ENCODE data around the gene TMEM208. TPM values are rescaled to one million over a fixed set of nuclear protein-coding genes. Genes with fewer than 3 reads are reported as not detected.

Gene TMEM208
- polyA plus RNA-seq, 1 of the 3 experiments (the other 2 are of a cell fraction): 98.2 TPM

GRCh38 chr16:67190448-67191399, 36.2 kb upstream of the TMEM208 start:
- WGBS (ENCODE audit: low lambda C conversion rate): 80% methylated on average over 13 of the region's 13 CpGs
- DNase-seq: no peak

DNA sequence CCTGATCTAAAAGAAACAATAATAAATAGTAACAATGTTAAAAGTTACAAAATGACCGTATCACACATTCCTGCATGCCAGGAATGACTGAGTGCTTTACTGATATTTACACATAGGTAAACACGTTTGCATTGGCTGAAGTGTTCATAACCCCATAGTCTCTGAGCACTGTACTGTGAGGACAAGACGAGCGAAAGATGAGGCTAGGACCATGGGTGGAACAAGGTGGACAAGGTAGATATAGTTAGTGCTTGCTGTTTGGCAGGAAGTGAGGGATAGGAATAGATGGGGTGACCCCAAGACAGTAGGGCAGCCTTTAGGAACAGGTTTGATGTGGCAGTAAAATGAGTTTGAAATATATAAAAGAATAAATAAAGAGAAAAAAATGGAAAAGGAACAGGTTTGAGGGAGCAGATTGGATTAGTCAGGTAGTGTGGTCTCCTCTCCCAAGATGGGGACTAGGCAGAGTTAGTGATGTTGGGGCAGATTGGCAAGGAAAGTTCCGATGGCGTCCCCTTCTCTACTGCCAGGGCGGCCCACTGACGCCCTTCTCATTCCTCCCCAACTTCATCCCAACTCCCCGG, 35.4 kb upstream of the TMEM208 start:
- Histone ChIP-seq H3K27ac (ENCODE audit: low read depth in 2 of 2, low read length in 1 of 2) (peak overlapping the region in 1 of 2 experiments; percentile 24; a peak in 1 of 4 replicates), H3K4me2 (peak overlapping the region; percentile 100), H3F3A (replicated peaks; ENCODE audit: insufficient read depth) (peaks cover 24% of the 10 kb centered on the region), H2AFZ (ENCODE audit: low read depth) (no peak overlapping the region), H3K4me3 (ENCODE audit: low read depth in 2 of 2, low read length in 1 of 2) (peak overlapping the region; percentile 96 to 99), H3K27me3 (ENCODE audit: insufficient read depth) (no peaks in the 10 kb centered on the region), H3K36me3 (replicated peaks in 1 of 2; ENCODE audit: control insufficient read depth in 1 of 2, insufficient read depth in 2 of 2, low read length in 1 of 2) (peaks cover 20 to 34% of the 10 kb centered on the region in 2 experiments), H3K9ac (no peak overlapping the region), H3K79me2 (ENCODE audit: insufficient read depth) (peaks cover 49% of the 10 kb centered on the region), H3K9me3 (no peaks in the 10 kb centered on the region), H4K20me1 (ENCODE audit: insufficient read depth) (peaks cover 21% of the 10 kb centered on the region), H3K4me1 (ENCODE audit: control insufficient read depth in 1 of 2, insufficient read depth in 2 of 2, low read depth in 1 of 2, low read length in 1 of 2) (peaks cover 15 to 25% of the 10 kb centered on the region in 2 experiments; a peak in 3 of 4 replicates), H3K9me2 (no peaks in the 10 kb centered on the region)
- ChIA-PET POLR2A (interaction anchor here (1.3 kb wide), 1 partner anchor 35 kb away, joined by 4 read pairs; the partner anchor contains the start of gene TMEM208), CTCF (interaction anchor here (2.5 kb wide), 1 partner anchor 36 kb away, joined by 9 read pairs; no protein-coding TSS in a partner anchor)
- no peak for DNase-seq
- 28% methylated on average over 9 of the region's 9 CpGs for WGBS (ENCODE audit: low lambda C conversion rate)
- TF ChIP-seq MXI1 (IDR thresholded peaks at IDR 0.05; ENCODE audit: low read depth, low read length) (no peak), USF2 (IDR thresholded peaks at IDR 0.05; ENCODE audit: borderline replicate concordance, low read depth, low read length) (no peak), TEAD4 (IDR thresholded peaks at IDR 0.05; ENCODE audit: borderline replicate concordance, insufficient read depth) (no peak), USF1 (IDR thresholded peaks at IDR 0.05; ENCODE audit: borderline replicate concordance, low read depth) (no peak), RFX5 (IDR thresholded peaks at IDR 0.05; ENCODE audit: low read length) (no peak), FOXM1 (IDR thresholded peaks at IDR 0.05; ENCODE audit: low read depth) (no peak), YY1 (IDR thresholded peaks at IDR 0.05; ENCODE audit: low read depth) (no peak), MEF2A (IDR thresholded peaks at IDR 0.05; ENCODE audit: borderline replicate concordance, low read depth) (no peak), NRF1 (IDR thresholded peaks at IDR 0.05; ENCODE audit: low read depth, low read length) (no peak), NFIC (IDR thresholded peaks at IDR 0.05; ENCODE audit: borderline replicate concordance) (no peak)
- TF ChIP-seq, protein P1, sequence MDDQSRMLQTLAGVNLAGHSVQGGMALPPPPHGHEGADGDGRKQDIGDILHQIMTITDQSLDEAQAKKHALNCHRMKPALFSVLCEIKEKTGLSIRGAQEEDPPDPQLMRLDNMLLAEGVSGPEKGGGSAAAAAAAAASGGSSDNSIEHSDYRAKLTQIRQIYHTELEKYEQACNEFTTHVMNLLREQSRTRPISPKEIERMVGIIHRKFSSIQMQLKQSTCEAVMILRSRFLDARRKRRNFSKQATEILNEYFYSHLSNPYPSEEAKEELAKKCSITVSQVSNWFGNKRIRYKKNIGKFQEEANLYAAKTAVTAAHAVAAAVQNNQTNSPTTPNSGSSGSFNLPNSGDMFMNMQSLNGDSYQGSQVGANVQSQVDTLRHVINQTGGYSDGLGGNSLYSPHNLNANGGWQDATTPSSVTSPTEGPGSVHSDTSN (IDR thresholded peaks at IDR 0.05): no peak

More at GRCh38 chr16:67190448-67191399, 36.2 kb upstream of the TMEM208 start:
- no peak overlapping the region for H2AFZ ChIP-seq (ENCODE audit: low read depth)
- no peak overlapping the region for H3K9ac ChIP-seq
- peaks cover 22 to 27% of the 10 kb centered on the region in 2 experiments for H3K4me1 ChIP-seq (ENCODE audit: control insufficient read depth in 1 of 2, insufficient read depth in 2 of 2, low read depth in 1 of 2, low read length in 1 of 2)
- no peak overlapping the region for H3K27ac ChIP-seq (ENCODE audit: low read depth in 2 of 2, low read length in 1 of 2)
- no peaks in the 10 kb centered on the region for H3K27me3 ChIP-seq (ENCODE audit: insufficient read depth)
- POLR2A ChIA-PET: interaction anchor here (1.2 kb wide), 1 partner anchor 30 kb away, joined by 3 read pairs; no protein-coding TSS in a partner anchor
- no peak for TF ChIP-seq RCOR1 (IDR thresholded peaks at IDR 0.05; ENCODE audit: low read length)
- TF ChIP-seq JUND (IDR thresholded peaks at IDR 0.05): no peak
- TF ChIP-seq, protein P2, sequence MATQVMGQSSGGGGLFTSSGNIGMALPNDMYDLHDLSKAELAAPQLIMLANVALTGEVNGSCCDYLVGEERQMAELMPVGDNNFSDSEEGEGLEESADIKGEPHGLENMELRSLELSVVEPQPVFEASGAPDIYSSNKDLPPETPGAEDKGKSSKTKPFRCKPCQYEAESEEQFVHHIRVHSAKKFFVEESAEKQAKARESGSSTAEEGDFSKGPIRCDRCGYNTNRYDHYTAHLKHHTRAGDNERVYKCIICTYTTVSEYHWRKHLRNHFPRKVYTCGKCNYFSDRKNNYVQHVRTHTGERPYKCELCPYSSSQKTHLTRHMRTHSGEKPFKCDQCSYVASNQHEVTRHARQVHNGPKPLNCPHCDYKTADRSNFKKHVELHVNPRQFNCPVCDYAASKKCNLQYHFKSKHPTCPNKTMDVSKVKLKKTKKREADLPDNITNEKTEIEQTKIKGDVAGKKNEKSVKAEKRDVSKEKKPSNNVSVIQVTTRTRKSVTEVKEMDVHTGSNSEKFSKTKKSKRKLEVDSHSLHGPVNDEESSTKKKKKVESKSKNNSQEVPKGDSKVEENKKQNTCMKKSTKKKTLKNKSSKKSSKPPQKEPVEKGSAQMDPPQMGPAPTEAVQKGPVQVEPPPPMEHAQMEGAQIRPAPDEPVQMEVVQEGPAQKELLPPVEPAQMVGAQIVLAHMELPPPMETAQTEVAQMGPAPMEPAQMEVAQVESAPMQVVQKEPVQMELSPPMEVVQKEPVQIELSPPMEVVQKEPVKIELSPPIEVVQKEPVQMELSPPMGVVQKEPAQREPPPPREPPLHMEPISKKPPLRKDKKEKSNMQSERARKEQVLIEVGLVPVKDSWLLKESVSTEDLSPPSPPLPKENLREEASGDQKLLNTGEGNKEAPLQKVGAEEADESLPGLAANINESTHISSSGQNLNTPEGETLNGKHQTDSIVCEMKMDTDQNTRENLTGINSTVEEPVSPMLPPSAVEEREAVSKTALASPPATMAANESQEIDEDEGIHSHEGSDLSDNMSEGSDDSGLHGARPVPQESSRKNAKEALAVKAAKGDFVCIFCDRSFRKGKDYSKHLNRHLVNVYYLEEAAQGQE (IDR thresholded peaks at IDR 0.05; ENCODE audit: low read depth, low read length): no peak
- no peak for TF ChIP-seq EZH2phosphoT487 (IDR thresholded peaks at IDR 0.05; ENCODE audit: borderline replicate concordance, low read depth)
- H4K20me1 ChIP-seq (ENCODE audit: insufficient read depth): peaks cover 21% of the 10 kb centered on the region
- peaks cover 24% of the 10 kb centered on the region for H3F3A ChIP-seq (replicated peaks; ENCODE audit: insufficient read depth)
- no peaks in the 10 kb centered on the region for H3K9me2 ChIP-seq
- peaks cover 12 to 27% of the 10 kb centered on the region in 2 experiments for H3K36me3 ChIP-seq (replicated peaks in 1 of 2; ENCODE audit: control insufficient read depth in 1 of 2, insufficient read depth in 2 of 2, low read length in 1 of 2)
- CTCF ChIA-PET: interaction anchor here (1.4 to 3.5 kb wide), 3 partner anchors 35 to 213 kb away, joined by 3 to 11 read pairs (median 9); no protein-coding TSS in a partner anchor
- no peaks in the 10 kb centered on the region for H3K9me3 ChIP-seq
- H3K79me2 ChIP-seq (ENCODE audit: insufficient read depth): peaks cover 41% of the 10 kb centered on the region
- no peak overlapping the region; the same call in 1 of the 2 replicates for H3K4me2 ChIP-seq
- H3K4me3 ChIP-seq (ENCODE audit: low read depth in 2 of 2, low read length in 1 of 2): no peak overlapping the region

All from SK-N-SH (cell line).